GM12878 (cell line): ENCODE data around the gene ZNF827. TPM values are rescaled to one million over a fixed set of nuclear protein-coding genes. Genes with fewer than 3 reads are reported as not detected.

ENCODE experiments used
- ATAC-seq: fragments of 200-7000 bp; cut with Tn5 transposase; 3 replicates; pipeline ENCODE4 v1.9.1; 2020; ENCODE audit warnings: mild to moderate bottlenecking, moderate library complexity
- BruUV-seq: library from RNA; stranded (reverse); fragments of 400-500 nt; replicated peaks from 2 replicates; lab custom pipeline; 2021; lab: Mats Ljungman, UMichigan
- CTCF ChIA-PET: fragments of 300-600 bp; sonication (Branson Sonifier 250); formaldehyde crosslinking; extraction: SDS; loops from one replicate; lab custom pipeline; 2021; ENCODE audit warnings: inconsistent platforms; lab: Yijun Ruan, JAX
- POLR2A ChIA-PET: fragments of 350-600 bp; formaldehyde crosslinking; extraction: SDS; loops from one replicate; lab custom pipeline; 2021; ENCODE audit warnings: inconsistent platforms; lab: Charles Lee
- RAD21 ChIA-PET: fragments of 300-600 bp; sonication (Branson Sonifier 250); formaldehyde crosslinking; loops from one replicate; lab custom pipeline; 2023; ENCODE audit warnings: antibody characterized with exemption; ENCODE audit not compliant: unreplicated experiment; lab: Charles Lee
- SMC1A ChIA-PET: fragments of 300-600 bp; sonication (Branson Sonifier 250); formaldehyde crosslinking; loops from one replicate; lab custom pipeline; 2023; ENCODE audit not compliant: unreplicated experiment, uncharacterized antibody; lab: Charles Lee
- DNase-seq: peaks from one replicate; pipeline ENCODE4 v3.0.0-alpha.2; 2011; ENCODE audit warnings: low read depth, low spot score
- FAIRE-seq: peaks from 3 replicates; lab custom pipeline; 2011; peaks lifted over from hg19 to GRCh38; lab: Jason Lieb, UNC
- H2AFZ ChIP-seq: 2 replicates; pipeline ENCODE4 v1.6.0; 2011; ENCODE audit warnings: low read depth, low read length, control low read depth; ENCODE audit not compliant: control insufficient read depth
- H3K27ac ChIP-seq: 2 replicates; pipeline ENCODE4 v1.5.1; 2011; ENCODE audit warnings: control low read depth; ENCODE audit not compliant: control insufficient read depth, insufficient read depth
- H3K27me3 ChIP-seq, 2 experiments: replicated peaks in 1 of 2; 2 replicates each; pipeline versions ENCODE4 v1.6.0 to v1.6.1; 2011; ENCODE audit warnings: low read length in 1 of 2; ENCODE audit not compliant: control insufficient read depth in 2 of 2, insufficient read depth in 2 of 2
- H3K36me3 ChIP-seq, 2 experiments: 2 replicates each; pipeline ENCODE4 v1.5.1; 2011; ENCODE audit warnings: low read length in 1 of 2; ENCODE audit not compliant: control insufficient read depth in 2 of 2, insufficient read depth in 2 of 2
- H3K4me1 ChIP-seq: 2 replicates; pipeline ENCODE4 v1.6.1; 2011; ENCODE audit warnings: mild to moderate bottlenecking, low read length, moderate library complexity, mixed read lengths; ENCODE audit not compliant: control insufficient read depth, insufficient read depth
- H3K4me2 ChIP-seq: 2 replicates; pipeline ENCODE4 v1.6.0; 2011; ENCODE audit warnings: control low read depth; ENCODE audit not compliant: control insufficient read depth, insufficient read depth
- H3K4me3 ChIP-seq: fragments of 200-600 bp; sonication (generic); 2 replicates; pipeline ENCODE4 v1.5.1; 2016
- H3K79me2 ChIP-seq: 2 replicates; pipeline ENCODE4 v1.6.0; 2011; ENCODE audit warnings: low read length; ENCODE audit not compliant: control insufficient read depth, insufficient read depth
- H3K9ac ChIP-seq: 2 replicates; pipeline ENCODE4 v1.8.0; 2011; ENCODE audit warnings: low read length, control low read depth, mixed read lengths; ENCODE audit not compliant: control insufficient read depth, insufficient read depth
- H3K9me3 ChIP-seq: replicated peaks from 3 replicates; pipeline ENCODE4 v1.5.1; 2011; ENCODE audit warnings: mild to moderate bottlenecking, low read length; ENCODE audit not compliant: control insufficient read depth, insufficient read depth
- H4K20me1 ChIP-seq: 2 replicates; pipeline ENCODE4 v1.6.0; 2011; ENCODE audit not compliant: control insufficient read depth, insufficient read depth
- CHD1 ChIP-seq: IDR thresholded peaks from 2 replicates; pipeline ENCODE4 v1.6.1; 2012; ENCODE audit warnings: low read depth, low read length, improper control_type of control experiment
- CREB1 ChIP-seq: IDR thresholded peaks from 2 replicates; pipeline ENCODE4 v1.6.1; 2012; ENCODE audit warnings: low read depth, mild to moderate bottlenecking, inconsistent platforms
- HCFC1 ChIP-seq: fragments of 150-350 bp; IDR thresholded peaks from 2 replicates; pipeline ENCODE4 v1.6.1; 2014; ENCODE audit warnings: low read length
- JUNB ChIP-seq: IDR thresholded peaks from 2 replicates; pipeline ENCODE4 v1.6.1; 2016; ENCODE audit warnings: antibody characterized with exemption, mild to moderate bottlenecking
- PRDM15 ChIP-seq: fragments of 450-650 bp; formaldehyde crosslinking; IDR thresholded peaks from 2 replicates; pipeline ENCODE4 v1.4.0; 2020; ENCODE audit warnings: mild to moderate bottlenecking, moderate library complexity
- RAD21 ChIP-seq: IDR thresholded peaks from 2 replicates; pipeline ENCODE4 v1.6.1; 2011; ENCODE audit warnings: mild to moderate bottlenecking, low read depth, low read length, moderate library complexity; ENCODE audit not compliant: insufficient read depth
- SREBF2 ChIP-seq: IDR thresholded peaks from 2 replicates; pipeline ENCODE4 v1.6.1; 2012; ENCODE audit warnings: mild to moderate bottlenecking, low read length
- SUPT20H ChIP-seq: IDR thresholded peaks from 2 replicates; pipeline ENCODE4 v1.6.1; 2011; ENCODE audit warnings: low read depth, mild to moderate bottlenecking, low read length, moderate library complexity, borderline replicate concordance; ENCODE audit not compliant: control insufficient read depth
- TBL1XR1 ChIP-seq: IDR thresholded peaks from 2 replicates; pipeline ENCODE4 v1.6.1; 2012; ENCODE audit warnings: low read depth, low read length, improper control_type of control experiment
- ZBTB4 ChIP-seq: fragments of 450-650 bp; formaldehyde crosslinking; IDR thresholded peaks from 2 replicates; pipeline ENCODE4 v1.4.0; 2022; ENCODE audit warnings: mild to moderate bottlenecking, moderate library complexity
- ZNF384 ChIP-seq: IDR thresholded peaks from 2 replicates; pipeline ENCODE4 v1.6.1; 2012; ENCODE audit warnings: low read depth, mild to moderate bottlenecking, low read length, improper control_type of control experiment, borderline replicate concordance
- ZNF592 ChIP-seq: fragments of 450-650 bp; IDR thresholded peaks from 2 replicates; pipeline ENCODE4 v1.6.1; 2017; ENCODE audit warnings: mild to moderate bottlenecking, moderate library complexity
- WGBS: methylation state at CpG from one replicate; pipeline ENCODE4 v1.1.6; 2016; ENCODE audit warnings: low lambda C conversion rate; ENCODE audit not compliant: insufficient replicate concordance, insufficient coverage; ENCODE audit errors: missing lambda C conversion rate; 5-methylcytosine and 5-hydroxymethylcytosine counted together
- in situ Hi-C: fragments of 300-500 bp; cut with MboI; formaldehyde crosslinking; loops from 9 replicates; pipeline ENCODE4 v1.14.3; 2018; ENCODE audit warnings: mixed read lengths
- intact Hi-C: fragments of 100-400 bp; cut with micrococcal nuclease; formaldehyde crosslinking; loops from one replicate; pipeline ENCODE4 v1.14.2; 2022; ENCODE audit not compliant: unreplicated experiment
- polyA plus RNA-seq, 11 experiments: library from polyadenylated mRNA; depleted of rRNA in 4 of 11; unstranded in 6 of 11; stranded (reverse) in 5 of 11; fragments of >200 nt; fragmentation: Nextera tagmentation in 4 of 11; fragmentation: Illumina TruSeq in 1 of 11; extraction: Ambion mirVana in 4 of 11; extraction: Trizol in 1 of 11; gene quantifications; 1 replicate in 1 of 11; 2 replicates in 10 of 11; pipeline versions ENCODE4 v1.2.1 to v1.2.3, GENCODE V29; 2011 to 2016; ENCODE audit warnings: inconsistent platforms in 2 of 11, missing spikeins in 2 of 11, low read depth in 1 of 11
- total RNA-seq, 4 experiments: library from RNA; depleted of rRNA in 3 of 4; stranded (reverse); fragments of >200 nt in 3 of 4; fragmentation: Illumina TruSeq in 1 of 4; extraction: Trizol in 1 of 4; gene quantifications; 2 replicates each; pipeline versions ENCODE4 v1.2.1 to v1.2.3, GENCODE V29; 2013 to 2021

ZNF827 gene
- total and polyA plus RNA-seq, 10 of the 15 experiments (the other 5 are each of a cell fraction or from before 2014, with no cell fraction given) = 3.8 to 31.5 (median 13.6) TPM

- BruUV-seq = no TSS peak
- Histone ChIP-seq H3K4me3 (no peak overlapping the region), H3K27me3 (no peaks in the 10 kb centered on the region), H3K79me2 (no peaks in the 10 kb centered on the region), H3K4me1 (no peaks in the 10 kb centered on the region), H3K9me3 (peaks cover 6% of the 10 kb centered on the region; the same call in 2 of the 3 replicates), H3K36me3 (peaks cover 2 to 28% of the 10 kb centered on the region in 2 experiments; a peak in 3 of 4 replicates), H2AFZ (no peak overlapping the region), H3K4me2 (no peak overlapping the region), H3K9ac (no peak overlapping the region), H4K20me1 (no peaks in the 10 kb centered on the region), H3K27ac (no peak overlapping the region)
- CTCF ChIA-PET = no interaction called here
- POLR2A ChIA-PET = no interaction called here
- in situ Hi-C loops (no loop called here), intact Hi-C loops (no loop called here)
- DNase-seq = no peak
- SMC1A ChIA-PET = interaction anchor here (1.0 kb wide), 1 partner anchor 31 kb away, joined by 3 read pairs; no protein-coding TSS in a partner anchor
- 77% methylated on average over 5 of the region's 5 CpGs for WGBS
- ATAC-seq = no peak
- no peak for FAIRE-seq
- RAD21 ChIA-PET = no interaction called here
- TF ChIP-seq TBL1XR1 (no peak), CHD1 (no peak), PRDM15 (CRISPR knock-in tag) (no peak), SREBF2 (no peak), RAD21 (no peak), ZNF592 (no peak), HCFC1 (no peak), SUPT20H (no peak), ZBTB4 (CRISPR knock-in tag) (no peak), JUNB (no peak), CREB1 (no peak), ZNF384 (no peak)
These were observed 155.9 kb downstream of the ZNF827 start for GRCh38 chr4:145782756-145783155.
